Measurements from ENCODE around the gene MVB12A. TPM values are rescaled to one million over a fixed set of nuclear protein-coding genes. Genes with fewer than 3 reads are reported as not detected.

MVB12A gene
- total and polyA plus RNA-seq, 9 of the 15 experiments (the other 6 are each of a cell fraction or from before 2014, with no cell fraction given): 1.2 to 46.2 (median 22.4) TPM

- TF ChIP-seq REST (IDR thresholded peaks at IDR 0.05; ENCODE audit: borderline replicate concordance) (no peak), REST (CRISPR knock-in tag; IDR thresholded peaks at IDR 0.05; ENCODE audit: low read depth) (peak; percentile 80; the same call in 1 of the 2 replicates), CTBP1 (IDR thresholded peaks at IDR 0.05; ENCODE audit: borderline replicate concordance) (peak; percentile 79), ZBTB11 (CRISPR knock-in tag; IDR thresholded peaks at IDR 0.05) (peak; percentile 62 to 97 (median 83); a peak in 5 of 6 replicates), ZFP36 (IDR thresholded peaks at IDR 0.05; ENCODE audit: low read depth, low read length, partially characterized antibody) (peak; percentile 96), HMBOX1 (IDR thresholded peaks at IDR 0.05) (no peak; the same call in 1 of the 2 replicates), SMARCA5 (IDR thresholded peaks at IDR 0.05) (no peak), ZNF707 (CRISPR knock-in tag; conservative IDR thresholded peaks at IDR 0.05) (no peak), KLF6 (CRISPR knock-in tag; IDR thresholded peaks at IDR 0.05; ENCODE audit: borderline replicate concordance) (no peak)
- TF ChIP-seq, protein P1, sequence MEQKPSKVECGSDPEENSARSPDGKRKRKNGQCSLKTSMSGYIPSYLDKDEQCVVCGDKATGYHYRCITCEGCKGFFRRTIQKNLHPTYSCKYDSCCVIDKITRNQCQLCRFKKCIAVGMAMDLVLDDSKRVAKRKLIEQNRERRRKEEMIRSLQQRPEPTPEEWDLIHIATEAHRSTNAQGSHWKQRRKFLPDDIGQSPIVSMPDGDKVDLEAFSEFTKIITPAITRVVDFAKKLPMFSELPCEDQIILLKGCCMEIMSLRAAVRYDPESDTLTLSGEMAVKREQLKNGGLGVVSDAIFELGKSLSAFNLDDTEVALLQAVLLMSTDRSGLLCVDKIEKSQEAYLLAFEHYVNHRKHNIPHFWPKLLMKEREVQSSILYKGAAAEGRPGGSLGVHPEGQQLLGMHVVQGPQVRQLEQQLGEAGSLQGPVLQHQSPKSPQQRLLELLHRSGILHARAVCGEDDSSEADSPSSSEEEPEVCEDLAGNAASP (IDR thresholded peaks at IDR 0.05): no peak
- TF ChIP-seq, protein P2, sequence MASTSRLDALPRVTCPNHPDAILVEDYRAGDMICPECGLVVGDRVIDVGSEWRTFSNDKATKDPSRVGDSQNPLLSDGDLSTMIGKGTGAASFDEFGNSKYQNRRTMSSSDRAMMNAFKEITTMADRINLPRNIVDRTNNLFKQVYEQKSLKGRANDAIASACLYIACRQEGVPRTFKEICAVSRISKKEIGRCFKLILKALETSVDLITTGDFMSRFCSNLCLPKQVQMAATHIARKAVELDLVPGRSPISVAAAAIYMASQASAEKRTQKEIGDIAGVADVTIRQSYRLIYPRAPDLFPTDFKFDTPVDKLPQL (IDR thresholded peaks at IDR 0.05; ENCODE audit: extremely low read depth, insufficient read length): no peak
These were observed at the start of gene MVB12A (continued) for GRCh38 chr19:17419621-17420474.
